Measurements from ENCODE around the gene PROM2. TPM values are rescaled to one million over a fixed set of nuclear protein-coding genes. Genes with fewer than 3 reads are reported as not detected.

Gene PROM2
- 0.26 and 0.32 TPM in 2 replicates for total RNA-seq

DNA sequence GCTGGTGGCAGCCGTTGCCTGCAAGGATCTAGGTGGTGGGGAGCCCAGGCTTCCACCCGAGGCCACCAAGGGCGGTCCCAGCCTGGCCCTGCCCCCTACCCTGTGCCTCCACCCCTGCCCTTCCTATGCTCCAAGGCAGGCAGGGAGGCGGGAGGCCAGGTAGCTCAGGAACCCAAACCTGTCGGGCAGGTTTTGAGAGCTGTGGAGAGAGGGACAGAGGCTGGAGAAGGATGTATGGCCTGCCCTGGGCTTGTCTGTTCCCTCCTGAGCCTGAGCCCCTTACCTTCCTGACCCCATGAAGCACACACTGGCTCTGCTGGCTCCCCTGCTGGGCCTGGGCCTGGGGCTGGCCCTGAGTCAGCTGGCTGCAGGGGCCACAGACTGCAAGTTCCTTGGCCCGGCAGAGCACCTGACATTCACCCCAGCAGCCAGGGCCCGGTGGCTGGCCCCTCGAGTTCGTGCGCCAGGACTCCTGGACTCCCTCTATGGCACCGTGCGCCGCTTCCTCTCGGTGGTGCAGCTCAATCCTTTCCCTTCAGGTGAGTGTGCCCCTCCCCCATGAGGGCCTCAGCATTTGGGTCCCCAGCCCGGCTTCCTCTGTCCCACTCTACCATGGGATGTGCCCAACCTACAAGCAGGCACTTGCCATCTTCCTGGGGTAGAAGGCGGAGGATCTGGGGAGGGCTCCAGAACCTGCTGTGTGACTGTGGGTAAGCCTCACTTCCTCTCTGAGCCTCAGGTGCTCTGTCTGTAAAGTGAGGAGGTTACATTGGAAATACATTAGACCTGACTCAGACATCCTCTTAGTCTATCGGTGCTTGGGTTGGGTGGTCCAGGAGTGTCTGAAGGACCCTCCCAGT lies at the start of gene PROM2:
Gene PROM2, plus strand, starts transcription at position 159 of the 860 bp plus-strand sequence. Its CDS starts 137 bp downstream, at position 296.

GRCh38 chr2:95296880-95297487 lies 22.7 kb downstream of the PROM2 start, which contains the start of gene KCNIP3:
Gene KCNIP3 (plus strand): TSS chr2:95297347. CDS start chr2:95297439, 92 bp downstream.

Other genes starting within 250 kb of the PROM2 start
- gene MAL, start 248.7 kb upstream of the PROM2 start, total RNA-seq, result not detected in 2 replicates
- gene MRPS5, start 152.6 kb upstream of the PROM2 start, total RNA-seq, result 30.2 and 30.6 TPM in 2 replicates
- gene ZNF514, start 114.6 kb upstream of the PROM2 start, total RNA-seq, result 15.7 and 15.8 TPM in 2 replicates
- 6.7 and 10.1 TPM in 2 replicates for gene ZNF2, start 108.6 kb upstream of the PROM2 start, total RNA-seq
- gene ZNF892, start 66.9 kb upstream of the PROM2 start, total RNA-seq, result 5.9 and 8.2 TPM in 2 replicates
- 3.5 and 4.2 TPM in 2 replicates for gene KCNIP3, start 22.9 kb downstream of the PROM2 start, total RNA-seq
- gene FAHD2A, start 128.3 kb downstream of the PROM2 start, total RNA-seq, result 17.6 and 20.4 TPM in 2 replicates
- not detected in 2 replicates for gene TRIM43B, start 210.3 kb downstream of the PROM2 start, total RNA-seq

All from articular chondrocyte of knee joint (primary cell).